A673 (cell line): Measurements from ENCODE around the gene ITPR2. TPM values are rescaled to one million over a fixed set of nuclear protein-coding genes. Genes with fewer than 3 reads are reported as not detected.
"Not testable (repeated sequence)": the region's sequence is repeated elsewhere in the genome, so short reads cannot be mapped to it uniquely, and the experiment has no call there.

ENCODE experiments used
- BruUV-seq: library from RNA; stranded (reverse); fragments of 400-500 nt; replicated peaks from 2 replicates; lab custom pipeline; 2021; lab: Mats Ljungman, UMichigan
- CTCF ChIA-PET: fragments of 300-600 bp; sonication (Branson Sonifier 250); formaldehyde crosslinking; loops from one replicate; lab custom pipeline; 2022; ENCODE audit warnings: antibody characterized with exemption; lab: Charles Lee
- POLR2A ChIA-PET: fragments of 300-600 bp; sonication (Branson Sonifier 250); formaldehyde crosslinking; loops from one replicate; lab custom pipeline; 2022; ENCODE audit warnings: antibody characterized with exemption; ENCODE audit not compliant: low non-redundant PET; lab: Charles Lee
- DNase-seq: peaks from one replicate; pipeline ENCODE4 v3.0.0-alpha.2; 2015; ENCODE audit warnings: low spot score
- H3K27ac ChIP-seq: fragments of 200-600 bp; sonication (generic); 2 replicates; pipeline ENCODE4 v1.5.1; 2016; ENCODE audit warnings: mixed run types, low read depth, mild to moderate bottlenecking, mixed read lengths, antibody characterized with exemption, low read length; ENCODE audit not compliant: poor library complexity, severe bottlenecking
- H3K27me3 ChIP-seq: fragments of 200-600 bp; sonication (generic); replicated peaks from 2 replicates; pipeline ENCODE4 v1.6.1; 2017; ENCODE audit warnings: mixed run types, low read depth, mild to moderate bottlenecking, mixed read lengths, antibody characterized with exemption, low read length; ENCODE audit not compliant: insufficient read depth, poor library complexity
- H3K36me3 ChIP-seq: fragments of 200-600 bp; sonication (generic); 2 replicates; pipeline ENCODE4 v1.6.1; 2016; ENCODE audit warnings: mixed run types, mild to moderate bottlenecking, mixed read lengths, antibody characterized with exemption, low read length; ENCODE audit not compliant: insufficient read depth, poor library complexity, severe bottlenecking
- H3K4me1 ChIP-seq: fragments of 200-600 bp; sonication (generic); 2 replicates; pipeline ENCODE4 v1.6.1; 2017; ENCODE audit warnings: mixed run types, mild to moderate bottlenecking, mixed read lengths, antibody characterized with exemption, low read length; ENCODE audit not compliant: insufficient read depth, poor library complexity, severe bottlenecking
- H3K4me3 ChIP-seq: fragments of 200-600 bp; sonication (generic); 2 replicates; pipeline ENCODE4 v1.5.1; 2016; ENCODE audit warnings: low read depth, mixed run types, mild to moderate bottlenecking, mixed read lengths, low read length; ENCODE audit not compliant: poor library complexity, severe bottlenecking
- H3K9me3 ChIP-seq: fragments of 200-600 bp; sonication (generic); 2 replicates; pipeline ENCODE4 v1.6.1; 2016; ENCODE audit warnings: mixed run types, low read depth, mild to moderate bottlenecking, mixed read lengths, antibody characterized with exemption, low read length; ENCODE audit not compliant: poor library complexity, severe bottlenecking
- EZH2 ChIP-seq: fragments of 200-600 bp; sonication (generic); IDR thresholded peaks from 2 replicates; pipeline ENCODE4 v1.6.1; 2017; ENCODE audit warnings: borderline replicate concordance, low read depth, mild to moderate bottlenecking, mixed read lengths, antibody characterized with exemption, low read length; ENCODE audit not compliant: poor library complexity, severe bottlenecking
- intact Hi-C: fragments of 100-400 bp; cut with micrococcal nuclease; formaldehyde crosslinking; loops from one replicate; pipeline ENCODE4 v1.10.0; 2022; ENCODE audit not compliant: unreplicated experiment
- total RNA-seq: library from RNA; stranded (reverse); gene quantifications from 2 replicates; pipeline ENCODE4 v1.2.3, GENCODE V29; 2021
- TF ChIP-seq, protein P1 (sequence below): fragments of 300-800, 200-600 bp; sonication (generic); conservative IDR thresholded peaks from 2 replicates; pipeline ENCODE4 v1.5.1; 2017; ENCODE audit warnings: low read depth, mild to moderate bottlenecking, antibody characterized with exemption, low read length, moderate library complexity, mixed read lengths

ITPR2 gene
- total RNA-seq, 1 experiment from 2014 or later: 22.6 TPM

DNA sequence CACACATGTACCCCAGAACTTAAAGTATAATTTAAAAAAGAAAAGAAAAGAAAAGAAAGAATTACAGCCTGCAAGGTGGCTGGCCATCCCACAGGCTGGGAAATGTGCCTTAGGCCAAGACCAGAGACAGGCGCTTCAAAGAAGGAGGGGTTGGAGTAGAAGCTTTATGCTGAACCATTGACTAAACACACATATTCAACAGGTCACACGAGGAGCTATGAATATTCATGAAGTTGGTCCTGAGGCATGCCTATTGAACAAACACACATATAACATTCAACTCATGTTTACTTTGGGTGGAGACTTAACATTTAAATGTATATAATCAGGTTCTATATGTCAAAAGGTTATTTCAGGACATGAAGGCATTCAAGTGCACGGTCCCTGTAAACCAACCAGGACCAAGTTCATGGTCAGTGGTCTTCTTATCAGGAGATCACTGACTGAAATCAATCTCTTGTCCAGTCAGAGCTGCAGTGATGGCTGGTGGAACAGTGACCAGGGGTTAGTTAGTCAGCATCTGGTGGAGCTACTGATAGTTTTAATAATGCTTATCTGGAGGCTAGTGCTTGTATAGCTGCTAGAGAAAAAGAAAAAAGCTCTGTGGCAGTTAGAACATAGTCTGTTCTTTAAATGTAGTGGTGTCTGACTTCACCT is 35.6 kb upstream of the ITPR2 start:
- intact Hi-C loops: no loop called here

GRCh38 chr12:26867080-26867479 is 34.1 kb upstream of the ITPR2 start:
- peaks cover 7% of the 10 kb centered on the region for H3K4me1 ChIP-seq
- H3K27me3 ChIP-seq: no peaks in the 10 kb centered on the region
- TF ChIP-seq, protein P1, sequence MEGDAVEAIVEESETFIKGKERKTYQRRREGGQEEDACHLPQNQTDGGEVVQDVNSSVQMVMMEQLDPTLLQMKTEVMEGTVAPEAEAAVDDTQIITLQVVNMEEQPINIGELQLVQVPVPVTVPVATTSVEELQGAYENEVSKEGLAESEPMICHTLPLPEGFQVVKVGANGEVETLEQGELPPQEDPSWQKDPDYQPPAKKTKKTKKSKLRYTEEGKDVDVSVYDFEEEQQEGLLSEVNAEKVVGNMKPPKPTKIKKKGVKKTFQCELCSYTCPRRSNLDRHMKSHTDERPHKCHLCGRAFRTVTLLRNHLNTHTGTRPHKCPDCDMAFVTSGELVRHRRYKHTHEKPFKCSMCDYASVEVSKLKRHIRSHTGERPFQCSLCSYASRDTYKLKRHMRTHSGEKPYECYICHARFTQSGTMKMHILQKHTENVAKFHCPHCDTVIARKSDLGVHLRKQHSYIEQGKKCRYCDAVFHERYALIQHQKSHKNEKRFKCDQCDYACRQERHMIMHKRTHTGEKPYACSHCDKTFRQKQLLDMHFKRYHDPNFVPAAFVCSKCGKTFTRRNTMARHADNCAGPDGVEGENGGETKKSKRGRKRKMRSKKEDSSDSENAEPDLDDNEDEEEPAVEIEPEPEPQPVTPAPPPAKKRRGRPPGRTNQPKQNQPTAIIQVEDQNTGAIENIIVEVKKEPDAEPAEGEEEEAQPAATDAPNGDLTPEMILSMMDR: no peak
- no peak for TF ChIP-seq EZH2
- no peak overlapping the region for H3K27ac ChIP-seq
- BruUV-seq: no TSS peak
- no peaks in the 10 kb centered on the region for H3K9me3 ChIP-seq
- no peak overlapping the region for H3K4me3 ChIP-seq
- POLR2A ChIA-PET: interaction anchor here (0.7 kb wide), 1 partner anchor 250 kb away, joined by 5 read pairs; no protein-coding TSS in a partner anchor
- H3K36me3 ChIP-seq: no peaks in the 10 kb centered on the region
- CTCF ChIA-PET: no interaction called here
- no peak for DNase-seq
- intact Hi-C loops: no loop called here

More for the DNA sequence above, 35.6 kb upstream of the ITPR2 start:
- Histone ChIP-seq H3K4me1 (peaks cover 7% of the 10 kb centered on the region), H3K27ac (no peak overlapping the region), H3K9me3 (no peaks in the 10 kb centered on the region), H3K4me3 (no peak overlapping the region), H3K36me3 (no peaks in the 10 kb centered on the region), H3K27me3 (no peaks in the 10 kb centered on the region)
- no peak for DNase-seq
- TF ChIP-seq, protein P1: no peak
- POLR2A ChIA-PET: no interaction called here
- CTCF ChIA-PET: interaction anchor here (0.6 kb wide), 1 partner anchor 8 kb away, joined by 8 read pairs; no protein-coding TSS in a partner anchor
- BruUV-seq: no TSS peak

- no peaks in the 10 kb centered on the region for H3K4me1 ChIP-seq
- TF ChIP-seq, protein P1: peak; percentile 56
- no peak for TF ChIP-seq EZH2
- CTCF ChIA-PET: interaction anchor here (0.5 kb wide), 1 partner anchor 27 kb away, joined by 3 read pairs; no protein-coding TSS in a partner anchor
- peak; percentile 43 for DNase-seq
- no peaks in the 10 kb centered on the region for H3K27me3 ChIP-seq
- no peak overlapping the region for H3K27ac ChIP-seq
- POLR2A ChIA-PET: no interaction called here
- H3K36me3 ChIP-seq: no peaks in the 10 kb centered on the region
- H3K9me3 ChIP-seq: no peaks in the 10 kb centered on the region
- intact Hi-C loops: no loop called here
- no peak overlapping the region for H3K4me3 ChIP-seq
- BruUV-seq: no TSS peak
Measured at GRCh38 chr12:26863515-26863914, 30.5 kb upstream of the ITPR2 start.

DNA sequence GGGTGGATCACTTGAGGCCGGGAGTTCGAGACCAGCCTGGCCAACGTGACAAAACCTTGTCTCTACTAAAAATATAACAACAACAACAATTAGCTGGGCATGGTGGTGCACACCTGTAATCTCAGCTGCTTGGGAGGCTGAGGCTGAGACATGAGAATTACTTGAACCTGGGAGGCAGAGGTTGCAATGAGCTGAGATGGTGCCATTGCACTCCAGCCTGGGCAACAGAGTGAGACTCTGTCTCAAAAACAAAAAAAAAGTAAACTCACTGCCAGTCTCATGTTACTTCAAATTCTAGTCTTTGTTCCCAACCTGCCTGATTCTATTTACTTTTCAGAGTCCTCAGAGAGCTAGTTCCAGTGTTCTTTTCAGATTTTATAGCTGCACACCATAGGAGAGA is 29.8 kb upstream of the ITPR2 start:
- DNase-seq, POLR2A ChIA-PET, BruUV-seq, H3K27ac ChIP-seq, H3K4me3 ChIP-seq, H3K4me1 ChIP-seq, CTCF ChIA-PET, H3K9me3 ChIP-seq, H3K27me3 ChIP-seq, intact Hi-C loops, H3K36me3 ChIP-seq: not testable (repeated sequence)
